ENCODE data around the gene TMA7B. TPM values are rescaled to one million over a fixed set of nuclear protein-coding genes. Genes with fewer than 3 reads are reported as not detected.
A peak's percentile ranks its signal among the peaks of the same experiment; 100 is the strongest.

Gene TMA7B
- total RNA-seq, 4 donors from 2014 or later: not detected

- peak overlapping the region; percentile 37 to 97 (median 60) for H3K27ac ChIP-seq
- 61 to 63% methylated on average over 9 to 14 of the region's 14 CpGs for WGBS, 2 donors
- H3K27me3 ChIP-seq: no peaks in the 10 kb centered on the region
- H3K36me3 ChIP-seq: no peaks in the 10 kb centered on the region
- no peak overlapping the region for H3K4me3 ChIP-seq
- DNase-seq (ENCODE audit: low spot score in 2 of 2): no peak
- no peaks in the 10 kb centered on the region for H3K9me3 ChIP-seq
- TF ChIP-seq CTCF (IDR thresholded peaks at IDR 0.05): no peak
- peak in 1 of 2 donors; percentile 42 for TF ChIP-seq EP300 (IDR thresholded peaks at IDR 0.05)
- peaks cover 0 to 66% (median 34%) of the 10 kb centered on the region in 4 donors for H3K4me1 ChIP-seq
Observed at GRCh38 chr22:40001800-40002577, 41.8 kb downstream of the TMA7B start.

GRCh38 chr22:40002935-40003715 is 42.9 kb downstream of the TMA7B start:
- H3K9me3 ChIP-seq: no peaks in the 10 kb centered on the region
- H3K36me3 ChIP-seq: no peaks in the 10 kb centered on the region
- H3K4me1 ChIP-seq: peaks cover 0 to 55% (median 22%) of the 10 kb centered on the region in 4 donors
- H3K4me3 ChIP-seq: no peak overlapping the region
- H3K27me3 ChIP-seq: no peaks in the 10 kb centered on the region
- 71 to 75% methylated on average over 6 of the region's 6 CpGs for WGBS, 2 donors
- TF ChIP-seq CTCF (IDR thresholded peaks at IDR 0.05) (no peak), EP300 (IDR thresholded peaks at IDR 0.05) (no peak), POLR2A (IDR thresholded peaks at IDR 0.05) (no peak)
- no peak for DNase-seq (ENCODE audit: low spot score in 2 of 2)
- peak overlapping the region; percentile 2 to 97 (median 43) for H3K27ac ChIP-seq

GRCh38 chr22:40004836-40005235 is 44.6 kb downstream of the TMA7B start:
- TF ChIP-seq EP300 (IDR thresholded peaks at IDR 0.05) (no peak), POLR2A (IDR thresholded peaks at IDR 0.05) (no peak), CTCF (IDR thresholded peaks at IDR 0.05) (no peak)
- Histone ChIP-seq H3K4me1 (peaks cover 0 to 52% (median 7%) of the 10 kb centered on the region in 4 donors), H3K4me3 (no peak overlapping the region), H3K27ac (peak overlapping the region in 1 of 4 donors; percentile 2), H3K27me3 (peaks cover 0 to 10% of the 10 kb centered on the region in 2 donors), H3K9me3 (no peaks in the 10 kb centered on the region), H3K36me3 (no peaks in the 10 kb centered on the region)
- WGBS, 2 donors: 79 to 84% methylated on average over 6 of the region's 6 CpGs
- no peak for DNase-seq (ENCODE audit: low spot score in 2 of 2)

- H3K4me1 ChIP-seq: peaks cover 0 to 47% (median 5%) of the 10 kb centered on the region in 4 donors
- no peaks in the 10 kb centered on the region for H3K9me3 ChIP-seq
- peak overlapping the region in 1 of 4 donors; percentile 77 for H3K27ac ChIP-seq
- H3K36me3 ChIP-seq: no peaks in the 10 kb centered on the region
- no peak for DNase-seq (ENCODE audit: low spot score in 2 of 2)
- 55 to 59% methylated on average over 8 of the region's 8 CpGs for WGBS, 2 donors
- TF ChIP-seq EP300 (IDR thresholded peaks at IDR 0.05) (no peak), POLR2A (IDR thresholded peaks at IDR 0.05) (no peak), CTCF (IDR thresholded peaks at IDR 0.05) (no peak)
- no peak overlapping the region for H3K4me3 ChIP-seq
- peaks cover 0 to 15% of the 10 kb centered on the region in 2 donors for H3K27me3 ChIP-seq
Observed at GRCh38 chr22:40006641-40007040, 46.4 kb downstream of the TMA7B start.

All from tibial nerve (tissue), 4 donors.